Left renal pelvis (tissue), 4 donors: ENCODE data around the gene TREML2. TPM values are rescaled to one million over a fixed set of nuclear protein-coding genes. Genes with fewer than 3 reads are reported as not detected.
"Not testable (repeated sequence)": the region's sequence is repeated elsewhere in the genome, so short reads cannot be mapped to it uniquely, and the experiment has no call there.

ENCODE experiments used
- DNase-seq, 4 donors: peaks; one replicate each; pipeline ENCODE4 v3.0.0-alpha.2; 2013; ENCODE audit warnings: low read depth in 4 of 4, low spot score in 3 of 4
- polyA plus RNA-seq, 4 donors: library from polyadenylated mRNA; unstranded; fragments of 120-200 nt; gene quantifications; one replicate each; pipeline ENCODE4 v1.2.1, GENCODE V29; 2013; ENCODE audit not compliant: insufficient read length in 4 of 4

The TREML2 gene
- polyA plus RNA-seq, 4 donors = 0.12 to 0.41 (median 0.14) TPM; not detected in 1

DNA sequence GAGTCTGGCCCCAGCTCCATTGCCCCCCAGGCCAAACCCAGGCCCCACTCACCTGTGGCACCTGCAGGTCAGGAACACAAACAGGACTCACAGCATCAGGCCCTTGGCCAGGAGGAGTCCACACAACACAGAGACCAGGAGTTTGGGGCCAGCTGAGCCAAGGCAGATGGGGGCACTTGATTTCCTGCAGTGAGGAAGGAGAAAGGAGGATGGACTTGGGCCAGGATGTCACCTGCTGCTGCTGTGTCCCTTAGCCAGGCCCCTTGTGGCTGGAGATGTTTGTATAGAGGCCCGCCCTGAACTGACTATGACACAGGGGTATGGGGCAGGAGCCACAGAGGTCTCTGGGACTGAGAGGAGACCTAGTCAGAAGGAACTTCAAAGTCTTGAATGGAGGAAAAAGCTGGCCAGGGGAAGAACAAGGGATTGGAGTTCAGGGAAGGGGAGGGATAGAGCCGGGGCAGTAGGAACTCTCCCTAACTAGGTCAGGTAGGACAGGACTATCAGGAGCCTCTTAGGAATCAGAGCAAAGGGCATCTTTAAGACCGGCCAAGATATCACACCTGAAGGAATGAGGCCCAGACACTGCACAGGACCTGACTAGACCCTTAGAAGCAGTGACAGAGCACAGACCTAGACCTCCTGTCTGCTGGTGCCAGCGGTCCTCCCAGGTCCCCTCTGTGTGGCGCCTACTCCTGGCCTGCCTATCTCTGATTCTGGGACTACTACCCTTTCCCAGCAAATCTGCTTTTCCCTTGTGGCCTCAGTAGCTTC, 8.8 kb upstream of the TREML2 start:
- DNase-seq = no peak

DNA sequence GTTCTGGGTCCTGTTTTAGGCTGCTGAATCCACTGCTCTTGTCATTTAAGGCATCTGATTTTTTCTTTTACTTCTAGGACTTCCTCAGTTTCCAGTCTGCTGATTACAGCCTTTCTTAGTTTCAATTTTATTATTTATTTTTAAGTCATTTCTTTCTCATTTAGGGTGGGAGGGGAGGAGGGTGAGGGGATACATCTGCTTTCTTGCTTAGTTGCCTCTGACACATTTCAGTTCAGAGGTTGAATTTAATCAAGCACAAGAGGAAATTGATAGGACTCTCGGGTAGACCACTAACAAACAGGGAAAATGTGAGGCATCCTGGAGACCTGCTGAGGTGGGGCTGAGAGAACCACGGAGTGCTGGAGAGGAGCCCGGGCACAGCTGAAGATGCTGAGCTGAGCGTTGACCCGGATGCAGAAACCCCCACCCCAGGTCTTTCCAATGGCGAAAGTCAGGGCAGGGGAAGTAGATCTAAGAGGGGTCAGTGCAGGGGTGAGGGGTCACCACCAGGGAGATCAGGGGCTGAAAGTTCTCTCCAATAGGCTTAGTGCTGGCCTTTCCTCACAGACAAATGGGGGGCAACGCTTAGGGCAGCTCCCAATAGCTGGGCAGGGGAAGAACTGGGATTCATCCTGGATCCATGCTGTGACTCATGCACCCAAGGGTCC, 7.6 kb upstream of the TREML2 start:
- DNase-seq = no peak

DNA sequence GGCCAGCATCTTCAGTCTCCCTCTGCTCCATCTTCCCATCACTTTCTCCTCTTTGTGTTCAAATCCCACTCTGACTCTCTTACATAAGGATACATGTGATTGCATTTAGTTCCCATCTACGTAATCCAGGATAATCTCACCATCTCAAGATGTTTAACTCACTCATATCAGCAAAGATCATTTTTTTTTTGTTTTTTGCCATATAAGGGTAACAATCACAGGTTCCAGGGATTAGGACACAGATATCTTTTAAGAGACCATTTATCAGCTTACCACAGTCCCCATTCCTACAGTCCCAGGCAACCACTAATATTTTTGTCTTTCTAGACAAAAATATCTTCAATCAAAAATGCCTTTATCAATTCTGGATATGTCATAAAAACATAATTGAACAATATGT, 3.2 kb upstream of the TREML2 start:
- DNase-seq = no peak

DNA sequence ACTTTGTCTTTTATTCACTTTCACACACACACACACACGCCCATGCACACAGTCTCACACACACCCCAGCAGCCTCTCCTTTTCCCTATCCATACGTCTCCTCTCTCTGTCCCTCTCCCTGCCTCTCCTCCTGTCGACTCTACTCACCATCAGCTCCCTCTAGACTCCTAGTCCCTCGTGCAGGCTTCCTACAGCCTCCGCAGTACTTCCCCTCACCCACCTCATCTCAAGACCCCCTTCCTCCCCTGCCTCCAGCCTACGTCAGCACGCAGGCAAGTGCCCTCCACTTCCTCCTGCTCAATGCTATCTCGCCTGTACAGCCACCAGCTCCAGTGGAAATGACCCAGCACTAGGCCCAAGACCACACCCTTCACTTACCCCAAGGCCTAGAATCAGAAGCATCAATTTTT, 820 bp upstream of the TREML2 start:
- DNase-seq = no peak

DNA sequence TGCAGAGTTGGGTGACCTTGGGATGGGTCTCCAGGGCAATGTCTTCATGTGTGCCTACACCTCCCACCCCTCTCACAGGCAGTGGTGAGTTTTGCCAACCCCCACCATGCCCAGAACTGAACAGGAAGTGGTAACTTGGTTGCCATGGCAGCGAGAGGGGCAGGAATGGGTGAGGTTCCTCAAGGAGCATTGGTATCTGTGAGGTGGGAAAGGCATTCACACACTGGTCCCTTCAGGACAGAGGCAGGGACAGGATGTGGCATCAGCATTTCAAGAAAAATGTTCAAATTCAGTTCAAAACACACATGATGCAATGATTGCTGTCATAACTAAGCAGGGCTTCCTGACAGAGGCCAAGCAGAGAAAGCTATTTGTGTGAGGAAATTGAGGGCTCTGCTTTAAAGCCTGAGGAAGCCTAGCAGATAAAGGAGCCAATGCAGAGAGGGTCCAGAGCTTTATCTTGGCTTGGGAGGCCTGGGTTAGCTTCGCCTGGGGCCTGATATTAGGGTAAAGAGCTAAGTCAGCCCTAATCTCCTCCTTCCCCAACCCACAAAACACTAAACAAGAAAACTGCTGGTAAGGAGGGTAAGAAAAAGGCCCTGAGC, 551 bp downstream of the TREML2 start:
- DNase-seq = no peak

DNA sequence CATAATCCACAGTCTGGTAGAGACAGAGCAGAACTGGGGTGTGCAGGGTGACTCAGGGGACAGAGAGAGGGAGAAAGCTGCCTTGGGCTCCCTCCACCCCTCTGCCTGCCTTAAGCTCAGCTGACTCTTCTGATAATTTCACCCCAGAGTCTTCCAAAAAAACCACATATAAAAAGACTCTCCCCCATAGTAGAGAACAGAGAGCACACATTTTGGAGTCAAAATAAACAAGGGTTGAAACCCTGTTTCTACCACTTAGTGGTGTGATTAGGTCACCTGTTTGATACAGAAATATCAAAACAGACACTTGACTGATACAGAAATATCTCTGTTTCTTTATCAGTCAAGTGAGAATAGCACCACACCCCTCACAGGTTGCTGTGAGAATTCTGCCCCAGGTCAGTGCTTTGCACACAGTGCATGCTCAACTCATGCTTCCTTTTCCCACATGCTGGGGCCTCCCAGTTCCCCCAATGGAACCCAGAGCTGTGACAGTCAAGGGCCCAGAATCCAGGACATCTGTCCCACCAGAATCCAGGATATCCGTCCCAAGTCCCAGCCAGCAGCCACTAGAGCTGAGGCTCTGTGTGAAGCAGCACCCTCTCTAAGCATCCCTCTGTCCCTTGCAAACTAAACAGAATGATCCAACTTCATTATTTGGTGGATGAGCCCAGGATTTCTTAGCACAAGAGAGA, 1.2 kb downstream of the TREML2 start:
- no peak for DNase-seq

DNA sequence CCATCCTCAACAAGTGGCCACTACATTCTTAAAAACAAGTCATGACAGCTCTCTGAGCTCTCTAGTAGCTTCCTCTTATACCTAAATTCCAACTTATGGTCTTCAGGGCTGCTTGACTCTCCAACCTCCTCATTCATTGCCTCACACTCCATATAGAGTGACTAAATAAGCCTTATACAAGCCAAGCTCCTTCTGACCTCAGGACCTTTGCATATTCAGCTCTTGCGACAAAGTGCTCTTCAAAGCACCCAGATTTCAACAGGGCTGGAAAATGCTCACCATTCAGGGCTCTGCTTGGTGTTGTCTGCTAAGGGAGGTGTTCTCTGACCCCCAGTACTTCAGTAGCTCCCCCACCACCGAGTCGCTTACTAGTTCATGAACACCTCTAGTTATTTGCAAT, 3.7 kb downstream of the TREML2 start:
- no peak for DNase-seq

DNA sequence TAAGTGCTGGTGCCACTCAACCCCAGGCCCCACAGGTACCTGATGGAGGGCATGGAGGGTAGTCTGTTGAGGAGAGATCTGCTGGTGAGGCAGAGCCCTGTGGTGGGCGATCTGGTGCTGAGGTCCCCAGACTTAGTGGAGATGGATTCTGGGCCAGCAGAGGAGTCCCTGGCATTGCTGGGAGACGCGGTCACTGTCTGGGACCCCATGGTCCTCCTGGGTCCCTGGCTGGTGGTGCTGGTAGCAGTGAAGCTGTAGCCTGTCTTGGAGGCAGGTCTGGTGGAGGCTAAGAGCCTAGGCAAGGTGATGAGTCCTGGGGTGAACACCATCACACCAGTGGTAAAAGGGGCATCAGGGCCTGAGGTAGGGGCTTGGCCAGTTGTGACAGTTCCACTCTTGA, 6.6 kb downstream of the TREML2 start:
- no peak for DNase-seq

DNA sequence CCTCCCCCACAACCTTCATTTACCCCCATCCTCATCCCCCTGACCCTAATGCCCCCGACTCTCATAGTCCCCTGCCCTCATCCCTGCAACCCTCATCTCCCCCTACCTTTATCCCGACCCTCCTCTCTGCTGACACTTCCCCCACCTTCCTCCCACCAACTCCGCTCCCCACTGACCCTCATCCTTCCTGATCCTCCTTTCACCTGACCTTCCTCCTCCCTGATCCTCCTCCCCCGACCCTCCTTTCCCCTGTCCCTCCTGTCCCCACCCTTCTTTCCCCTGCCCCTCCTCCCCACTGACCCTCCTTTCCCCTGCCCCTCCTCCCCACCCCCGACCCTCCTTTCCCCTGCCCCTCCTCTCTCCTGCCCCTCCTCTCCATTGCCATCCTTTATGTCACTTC, 7.1 kb downstream of the TREML2 start:
- no peak for DNase-seq

DNA sequence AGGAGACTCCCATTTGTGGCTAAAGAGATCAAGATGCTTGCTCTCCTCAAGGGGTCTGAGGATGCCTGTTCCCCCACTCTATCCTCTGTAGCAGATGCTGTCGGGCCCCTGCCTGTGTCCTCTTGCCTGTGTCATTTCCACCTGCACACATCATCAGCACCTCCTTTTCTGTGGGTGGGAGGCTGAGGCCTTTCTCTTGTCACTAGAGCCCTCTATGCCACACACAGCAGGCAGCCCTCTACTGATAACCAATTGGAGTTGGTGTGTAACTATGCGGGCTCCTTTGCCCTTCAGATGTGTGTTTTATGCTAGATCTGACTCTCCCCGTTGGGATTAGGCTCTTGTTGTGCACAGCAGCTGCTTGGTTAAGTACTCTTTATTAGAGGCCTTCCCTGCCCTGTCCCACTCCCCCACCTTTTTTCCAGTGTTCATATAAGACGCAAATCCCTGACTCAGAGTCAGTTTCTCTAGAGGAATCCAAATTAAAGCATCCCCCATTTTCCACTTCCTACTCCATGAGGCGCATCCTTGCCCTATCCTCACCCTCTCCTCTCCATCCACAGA, 7.7 kb downstream of the TREML2 start:
- no peak for DNase-seq

DNA sequence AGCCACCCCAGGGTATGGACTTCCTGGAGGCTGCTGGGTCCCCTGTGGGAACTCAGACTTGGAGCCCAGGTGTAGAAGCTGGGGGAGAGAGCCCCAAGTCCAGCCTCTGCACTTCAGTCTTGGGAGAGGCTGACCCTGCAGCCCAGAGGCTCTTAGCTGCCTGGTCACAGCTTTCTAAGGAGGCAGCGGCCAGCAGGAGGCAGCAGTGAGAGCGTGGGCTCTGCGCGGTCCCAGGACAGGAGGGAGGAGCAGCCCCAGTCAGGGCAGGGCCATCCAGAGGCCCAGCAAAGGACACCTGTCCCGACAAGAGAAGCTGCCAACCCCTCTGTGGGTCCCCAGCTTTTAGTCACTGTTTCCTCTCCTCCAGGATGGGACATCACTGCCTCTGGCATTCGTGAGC, 9.4 kb downstream of the TREML2 start:
- DNase-seq = no peak

DNA sequence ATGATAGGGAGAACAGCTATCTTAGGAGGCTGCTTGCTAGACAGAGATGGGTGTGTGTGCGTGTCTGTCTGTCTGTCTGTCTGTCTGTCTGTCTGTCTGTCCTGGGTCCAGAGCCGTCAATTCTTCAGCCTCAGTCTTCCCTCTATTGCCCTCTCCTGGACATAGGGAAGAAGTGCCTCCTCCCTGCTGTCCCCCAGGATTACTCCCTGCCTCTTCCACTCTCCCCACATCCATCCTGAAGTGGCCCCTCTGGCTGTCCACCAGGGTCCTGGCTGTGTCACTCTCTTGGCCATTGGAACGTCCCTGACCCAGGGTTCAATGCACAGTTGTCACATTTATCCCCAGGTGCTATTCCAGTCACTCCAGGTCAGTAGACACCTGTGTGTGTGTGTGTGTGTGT, 10.2 kb downstream of the TREML2 start:
- no peak for DNase-seq

DNA sequence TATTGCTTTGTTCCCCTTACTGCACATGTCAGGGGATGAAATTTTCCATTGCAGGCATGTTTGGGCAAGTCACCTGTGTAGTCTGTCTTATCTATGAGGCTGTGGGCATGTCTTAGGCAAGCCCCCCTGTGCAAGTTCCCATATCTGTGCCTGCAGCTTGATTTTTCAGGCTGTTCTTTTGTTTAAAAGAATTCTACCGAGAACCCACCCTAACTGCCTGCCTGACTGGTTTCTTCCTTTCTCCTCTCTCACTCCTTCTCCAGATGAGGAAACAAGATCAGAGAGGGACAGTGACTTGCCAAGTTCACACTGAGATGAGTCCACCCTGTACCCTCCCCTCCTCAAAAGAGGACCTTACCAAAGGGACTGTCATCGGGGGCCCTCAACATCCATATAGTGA, 11.0 kb downstream of the TREML2 start:
- DNase-seq = no peak

DNA sequence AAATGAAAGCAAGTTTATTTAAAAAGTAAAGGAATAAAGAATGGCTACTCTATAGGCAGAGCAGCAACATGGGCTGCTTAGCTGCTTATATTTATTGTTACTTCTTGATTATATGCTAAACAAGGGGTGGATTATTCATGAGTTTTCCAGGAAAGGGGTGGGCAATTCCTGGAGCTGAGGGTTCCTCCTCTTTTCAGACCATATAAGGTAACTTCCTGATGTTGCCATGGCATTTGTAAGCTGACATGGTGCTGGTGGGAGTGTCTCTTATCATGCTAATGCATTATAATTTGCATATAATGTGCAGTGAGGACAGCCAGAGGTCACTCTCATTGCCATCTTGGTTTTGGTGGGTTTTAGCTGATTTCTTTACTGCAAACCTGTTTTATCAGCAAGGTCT, 11.9 kb downstream of the TREML2 start:
- DNase-seq = not testable (repeated sequence)

DNA sequence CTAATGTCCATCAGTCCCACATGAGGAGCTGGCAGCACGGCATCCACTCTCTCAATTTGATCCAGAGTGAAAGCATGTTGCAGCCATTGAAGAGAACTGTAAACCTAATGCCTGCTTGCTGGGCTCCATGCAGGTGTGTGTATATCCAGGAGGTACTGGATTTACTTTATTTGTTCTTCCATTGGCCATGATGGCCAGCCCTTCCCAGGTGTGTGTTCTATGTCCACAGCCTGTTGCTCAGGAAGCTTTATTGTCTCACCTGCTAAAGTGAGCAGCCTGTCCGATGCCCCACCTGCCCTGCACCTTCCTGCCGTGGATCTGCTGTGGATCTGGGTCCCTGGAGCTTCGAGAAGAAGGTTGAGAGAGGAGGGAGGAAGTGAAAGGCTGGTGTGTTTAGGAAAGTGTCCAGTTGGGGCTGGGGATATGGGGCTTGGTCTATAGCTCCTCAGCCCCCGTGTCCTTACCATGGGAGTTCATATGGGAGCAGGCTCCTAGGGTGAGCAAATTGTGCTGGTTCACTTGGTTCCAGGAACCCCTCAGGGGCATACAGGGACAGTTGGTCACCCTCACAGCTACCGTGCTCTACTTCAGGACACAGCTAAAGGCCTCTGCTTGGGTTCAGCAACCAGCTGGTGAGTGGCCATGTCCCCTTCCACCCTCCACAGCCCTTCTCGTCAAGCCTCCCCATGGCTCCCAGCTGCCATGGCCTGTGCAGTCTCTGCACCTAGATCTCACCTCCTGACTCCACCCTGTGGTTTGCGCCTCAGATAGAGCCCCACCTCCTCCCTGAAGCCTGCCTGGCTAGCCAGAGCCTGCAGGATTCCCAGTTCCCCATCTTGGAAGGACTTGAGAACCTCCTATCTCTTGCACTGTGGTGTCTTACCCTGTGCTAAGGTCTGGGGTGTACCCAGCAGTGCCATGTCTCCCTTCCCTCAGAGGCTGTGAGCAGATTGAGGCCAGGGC, 12.7 kb downstream of the TREML2 start:
- DNase-seq = no peak

DNA sequence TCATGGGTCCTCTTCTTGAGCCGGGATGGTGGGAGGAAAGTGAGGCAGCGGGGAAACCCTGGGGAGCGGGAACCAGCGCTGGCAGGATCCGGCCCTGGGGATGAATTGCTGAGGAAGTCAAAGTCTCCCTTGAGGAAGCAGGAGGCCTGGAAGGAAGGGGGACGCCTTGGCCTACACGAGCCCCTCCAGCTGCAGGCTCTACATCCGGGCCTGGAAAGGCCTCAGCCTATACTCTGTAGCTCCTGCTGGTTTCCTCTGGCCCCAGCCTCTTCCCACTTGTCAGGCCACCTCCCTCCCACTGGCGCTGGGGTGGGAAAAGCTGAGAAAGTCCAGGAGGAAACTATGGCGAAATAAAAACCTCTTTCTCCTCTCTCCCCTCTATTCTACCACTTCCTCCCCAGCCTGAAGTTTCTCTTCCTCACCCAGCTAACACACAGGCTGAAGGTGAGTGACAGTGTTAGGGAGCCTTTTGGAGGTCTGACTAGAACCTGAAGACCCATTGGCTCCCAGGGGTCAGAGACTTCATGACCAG, 14.9 kb downstream of the TREML2 start:
- no peak for DNase-seq

DNA sequence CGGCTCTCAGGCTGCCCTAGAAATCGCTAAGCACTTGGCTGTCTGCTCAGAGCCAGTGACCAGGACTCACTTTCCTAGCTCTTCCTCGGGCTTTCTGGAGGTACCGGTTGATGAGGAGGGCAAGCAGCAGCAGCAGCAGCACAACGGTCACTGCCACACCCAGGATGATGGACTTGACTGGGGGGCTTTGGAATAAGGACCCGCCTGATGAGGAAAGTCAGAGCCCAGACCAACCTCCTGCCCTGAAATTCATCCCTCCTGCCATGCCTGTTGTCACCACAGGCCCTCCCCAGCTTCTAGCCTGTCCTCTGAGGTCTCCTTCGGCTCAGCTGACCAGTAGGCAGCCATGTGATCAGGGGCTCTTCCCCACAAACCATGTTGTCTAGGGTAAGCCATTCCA, 16.2 kb downstream of the TREML2 start:
- DNase-seq = no peak

DNA sequence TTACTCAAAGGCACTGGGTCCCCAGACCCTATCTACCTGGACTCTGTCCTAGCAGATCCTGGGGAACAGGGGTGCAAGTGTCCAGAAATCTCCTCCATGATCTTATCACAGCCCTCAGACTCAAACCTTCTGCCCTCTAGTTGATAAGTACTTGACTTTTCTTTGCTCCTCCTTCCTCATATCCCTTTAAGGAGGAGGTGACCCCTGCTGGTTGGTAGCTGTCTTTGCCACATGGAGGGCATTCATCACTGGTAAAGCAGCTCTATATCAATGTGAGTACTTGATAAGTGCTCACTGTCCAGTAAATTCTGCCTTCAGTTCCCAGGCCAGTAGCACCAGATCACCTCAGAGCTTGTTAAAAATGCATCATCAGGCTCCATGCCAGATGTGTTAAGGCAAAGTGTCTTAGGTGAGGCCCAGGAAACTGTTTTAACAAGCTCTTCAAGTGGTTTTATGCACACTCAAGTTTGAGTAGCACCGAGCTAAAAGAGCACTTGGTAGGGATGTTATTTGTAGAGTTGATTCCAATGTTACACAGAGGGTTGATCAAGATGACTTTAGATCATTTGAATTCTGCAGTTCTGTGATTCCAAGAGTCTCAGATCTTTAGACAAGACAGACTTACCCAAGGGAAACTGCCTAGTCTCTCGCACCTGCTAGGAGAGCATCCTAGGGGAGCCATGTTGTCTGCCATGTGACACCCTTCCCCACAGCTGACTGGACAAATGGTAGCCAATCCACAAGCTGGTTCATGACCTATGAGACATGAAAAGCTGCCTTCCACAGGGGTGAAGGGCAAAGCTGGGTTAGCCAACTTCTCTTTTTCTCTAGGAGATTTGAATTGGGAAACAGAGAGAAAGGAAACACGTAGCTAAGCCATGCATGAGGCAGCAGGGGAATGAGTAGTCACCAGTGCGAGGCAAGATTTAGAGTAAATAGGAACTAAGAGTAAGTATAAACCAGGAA, 18.6 kb downstream of the TREML2 start:
- peak in 1 of 4 donors; percentile 16 for DNase-seq

DNA sequence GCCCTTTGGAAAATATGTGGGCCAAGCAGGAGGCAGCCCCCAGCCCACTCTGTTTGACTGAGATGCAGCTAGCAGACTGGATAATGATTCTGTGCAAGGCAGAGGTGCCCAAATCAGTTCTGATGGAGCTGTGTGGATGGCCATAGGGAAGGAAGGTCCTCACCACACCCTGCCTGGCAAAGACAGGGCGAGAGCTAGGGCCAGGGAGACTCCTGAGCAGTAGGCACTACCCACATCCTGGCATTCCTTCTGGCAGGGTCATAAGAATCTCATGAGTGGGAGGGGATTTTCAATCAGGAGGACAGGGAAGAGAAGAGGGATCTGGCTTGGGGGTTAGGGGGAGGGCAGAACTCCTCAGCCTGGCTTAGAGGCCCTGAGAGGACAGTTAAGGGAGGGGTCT, 19.4 kb downstream of the TREML2 start:
- DNase-seq = no peak
